CD14-positive monocyte (primary cell): ENCODE data around the gene CD28. TPM values are rescaled to one million over a fixed set of nuclear protein-coding genes. Genes with fewer than 3 reads are reported as not detected.

Source experiments
- DNase-seq, 3 donors: peaks; one replicate each; pipeline ENCODE4 v3.0.0-alpha.2; 2011 to 2022
- H2AFZ ChIP-seq: 2 replicates; pipeline ENCODE4 v1.6.0; 2012; ENCODE audit warnings: mild to moderate bottlenecking, low read depth, low read length, inconsistent platforms; ENCODE audit not compliant: insufficient read depth, poor library complexity, severe bottlenecking
- H3K27ac ChIP-seq, 2 donors: 1 replicate in 1 of 2; 2 replicates in 1 of 2; pipeline ENCODE4 v1.5.1; 2012 to 2013; ENCODE audit warnings: low read length in 2 of 2, control low read depth in 1 of 2, inconsistent platforms in 1 of 2, low read depth in 1 of 2, mild to moderate bottlenecking in 1 of 2
- H3K27me3 ChIP-seq, 2 donors: one replicate each; pipeline versions ENCODE4 v1.6.0 to v1.6.1; 2011 to 2013; ENCODE audit warnings: low read length in 2 of 2; ENCODE audit not compliant: control insufficient read depth in 2 of 2, insufficient read depth in 2 of 2
- H3K36me3 ChIP-seq, 2 donors: replicated peaks in 1 of 2; 1 replicate in 1 of 2; 2 replicates in 1 of 2; pipeline versions ENCODE4 v1.5.1 to v1.6.1; 2012 to 2013; ENCODE audit warnings: low read length in 2 of 2, control low read depth in 1 of 2, inconsistent platforms in 1 of 2, mild to moderate bottlenecking in 1 of 2; ENCODE audit not compliant: insufficient read depth in 2 of 2, control insufficient read depth in 1 of 2
- H3K4me1 ChIP-seq, 2 donors: 1 replicate in 1 of 2; 2 replicates in 1 of 2; pipeline versions ENCODE4 v1.5.1 to v1.6.1; 2012 to 2013; ENCODE audit warnings: low read length in 2 of 2, control low read depth in 1 of 2, inconsistent platforms in 1 of 2, mild to moderate bottlenecking in 1 of 2, moderate library complexity in 1 of 2; ENCODE audit not compliant: insufficient read depth in 2 of 2, control insufficient read depth in 1 of 2
- H3K4me2 ChIP-seq: replicated peaks from 2 replicates; pipeline ENCODE3; 2012; ENCODE audit warnings: low read length, moderate library complexity, mild to moderate bottlenecking; ENCODE audit not compliant: poor library complexity, severe bottlenecking; ENCODE audit errors: extremely low read depth
- H3K4me3 ChIP-seq, 3 experiments: fragments of 200-600 bp in 1 of 3; sonication (generic) in 1 of 3; replicated peaks in 1 of 3; 1 replicate in 2 of 3; 2 replicates in 1 of 3; pipeline ENCODE4 v1.5.1; 2011 to 2013; ENCODE audit warnings: low read length in 3 of 3, mild to moderate bottlenecking in 3 of 3, control low read depth in 2 of 3, low read depth in 2 of 3, inconsistent platforms in 1 of 3, moderate library complexity in 1 of 3
- H3K79me2 ChIP-seq: 2 replicates; pipeline ENCODE4 v1.6.0; 2012; ENCODE audit warnings: mild to moderate bottlenecking, control low read depth, inconsistent platforms, low read length, moderate library complexity; ENCODE audit not compliant: insufficient read depth
- H3K9ac ChIP-seq: 2 replicates; pipeline ENCODE4 v1.6.0; 2017; ENCODE audit warnings: low read length, mild to moderate bottlenecking; ENCODE audit not compliant: insufficient read depth, poor library complexity, severe bottlenecking
- H3K9me3 ChIP-seq, 2 donors: replicated peaks in 1 of 2; 1 replicate in 1 of 2; 2 replicates in 1 of 2; pipeline versions ENCODE4 v1.5.1 to v1.6.1; 2012 to 2013; ENCODE audit warnings: low read length in 2 of 2, control low read depth in 1 of 2; ENCODE audit not compliant: control insufficient read depth in 1 of 2, insufficient read depth in 1 of 2
- H4K20me1 ChIP-seq: 2 replicates; pipeline ENCODE4 v1.6.0; 2012; ENCODE audit warnings: mild to moderate bottlenecking, low read length, control low read depth, moderate library complexity; ENCODE audit not compliant: insufficient read depth
- H3K27ac Mint-ChIP-seq, 7 donors: one replicate each; pipeline ENCODE4 v1.8.0; 2020; ENCODE audit warnings: mild to moderate bottlenecking in 7 of 7, mixed read lengths in 7 of 7, moderate library complexity in 6 of 7, inconsistent platforms in 2 of 7
- H3K27me3 Mint-ChIP-seq, 3 donors: one replicate each; pipeline ENCODE4 v1.8.0; 2021 to 2022; ENCODE audit warnings: low read depth in 3 of 3, mild to moderate bottlenecking in 3 of 3, mixed read lengths in 3 of 3, moderate library complexity in 3 of 3, inconsistent platforms in 1 of 3
- H3K36me3 Mint-ChIP-seq, 2 donors: one replicate each; pipeline ENCODE4 v1.8.0; 2020; ENCODE audit warnings: mixed read lengths in 2 of 2, inconsistent platforms in 1 of 2, mild to moderate bottlenecking in 1 of 2
- H3K4me1 Mint-ChIP-seq: one replicate; pipeline ENCODE4 v1.8.0; 2020; ENCODE audit warnings: mild to moderate bottlenecking, mixed read lengths
- H3K4me3 Mint-ChIP-seq, 2 donors: one replicate each; pipeline ENCODE4 v1.8.0; 2020; ENCODE audit warnings: mild to moderate bottlenecking in 2 of 2, mixed read lengths in 2 of 2, moderate library complexity in 1 of 2
- H3K9me3 Mint-ChIP-seq, 7 donors: one replicate each; pipeline ENCODE4 v1.8.0; 2020 to 2022; ENCODE audit warnings: mixed read lengths in 7 of 7, mild to moderate bottlenecking in 6 of 7, moderate library complexity in 6 of 7, inconsistent platforms in 2 of 7
- whole genome bisulfite sequencing: methylation state at CpG from one replicate; pipeline ENCODE4 v1.1.5; 2013; ENCODE audit warnings: missing lambda C conversion rate; ENCODE audit not compliant: insufficient coverage; 5-methylcytosine and 5-hydroxymethylcytosine counted together
- intact Hi-C, 2 donors: fragments of 100-400 bp; cut with micrococcal nuclease; formaldehyde crosslinking; loops; one replicate each; pipeline versions ENCODE4 v1.15.0 to v1.15.1; 2023
- polyA plus RNA-seq, 3 donors: library from polyadenylated mRNA; depleted of rRNA in 1 of 3; unstranded in 2 of 3; stranded (reverse) in 1 of 3; fragments of 300-500 nt in 2 of 3; fragments of >200 nt in 1 of 3; fragmentation: Illumina TruSeq in 2 of 3; gene quantifications; 1 replicate in 2 of 3; 2 replicates in 1 of 3; pipeline ENCODE4 v1.2.3, GENCODE V29; 2012 to 2021
- TF ChIP-seq, protein P1 (sequence below): fragments of 200-600 bp; IDR thresholded peaks from one replicate; pipeline ENCODE4 v1.8.0; 2022; ENCODE audit warnings: antibody characterized with exemption, mild to moderate bottlenecking

Gene CD28
- polyA plus RNA-seq, 3 donors: 0.09 to 0.21 TPM; not detected in 1

DNA sequence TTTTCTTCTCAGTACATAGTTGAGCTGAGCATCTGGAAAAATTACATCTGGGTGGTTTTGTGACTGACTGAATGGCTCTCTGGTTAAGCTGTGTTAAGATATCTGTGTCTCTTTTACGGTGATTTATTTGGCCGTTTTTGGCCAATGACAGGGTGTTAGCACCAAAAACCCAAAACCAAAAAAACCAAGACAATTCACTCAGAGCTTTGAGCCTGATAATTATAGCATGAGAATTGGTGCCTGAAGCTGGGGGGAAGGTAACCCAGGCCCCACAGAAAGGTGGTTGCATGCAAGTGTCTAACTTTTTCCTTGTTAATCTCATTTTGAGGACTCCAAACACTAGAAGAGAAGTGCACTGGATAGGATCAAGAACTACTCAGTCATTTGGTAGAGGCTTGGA is 4.5 kb downstream of the CD28 start:
- Histone ChIP-seq H3K79me2 (no peaks in the 10 kb centered on the region), H3K36me3 (no peaks in the 10 kb centered on the region), H3K4me2 (no peak overlapping the region), H3K4me1 (peaks cover 0 to 7% of the 10 kb centered on the region in 2 donors), H2AFZ (peak overlapping the region; percentile 23), H3K4me3 (no peak overlapping the region), H3K9ac (no peak overlapping the region), H3K9me3 (no peaks in the 10 kb centered on the region), H3K27ac (no peak overlapping the region), H4K20me1 (no peaks in the 10 kb centered on the region), H3K27me3 (no peaks in the 10 kb centered on the region)
- Mint-ChIP-seq H3K27me3 (peaks cover 0 to 5% (median 2%) of the 10 kb centered on the region in 3 donors), H3K9me3 (peaks cover 0 to 2% (median 0%) of the 10 kb centered on the region in 7 donors), H3K4me3 (no peak overlapping the region), H3K4me1 (peaks cover 8% of the 10 kb centered on the region), H3K27ac (no peak overlapping the region), H3K36me3 (no peaks in the 10 kb centered on the region)
- TF ChIP-seq, protein P1, sequence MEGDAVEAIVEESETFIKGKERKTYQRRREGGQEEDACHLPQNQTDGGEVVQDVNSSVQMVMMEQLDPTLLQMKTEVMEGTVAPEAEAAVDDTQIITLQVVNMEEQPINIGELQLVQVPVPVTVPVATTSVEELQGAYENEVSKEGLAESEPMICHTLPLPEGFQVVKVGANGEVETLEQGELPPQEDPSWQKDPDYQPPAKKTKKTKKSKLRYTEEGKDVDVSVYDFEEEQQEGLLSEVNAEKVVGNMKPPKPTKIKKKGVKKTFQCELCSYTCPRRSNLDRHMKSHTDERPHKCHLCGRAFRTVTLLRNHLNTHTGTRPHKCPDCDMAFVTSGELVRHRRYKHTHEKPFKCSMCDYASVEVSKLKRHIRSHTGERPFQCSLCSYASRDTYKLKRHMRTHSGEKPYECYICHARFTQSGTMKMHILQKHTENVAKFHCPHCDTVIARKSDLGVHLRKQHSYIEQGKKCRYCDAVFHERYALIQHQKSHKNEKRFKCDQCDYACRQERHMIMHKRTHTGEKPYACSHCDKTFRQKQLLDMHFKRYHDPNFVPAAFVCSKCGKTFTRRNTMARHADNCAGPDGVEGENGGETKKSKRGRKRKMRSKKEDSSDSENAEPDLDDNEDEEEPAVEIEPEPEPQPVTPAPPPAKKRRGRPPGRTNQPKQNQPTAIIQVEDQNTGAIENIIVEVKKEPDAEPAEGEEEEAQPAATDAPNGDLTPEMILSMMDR: no peak
- no CpG with 5 or more reads among the region's 2 CpGs for WGBS
- intact Hi-C loops: no loop called here
- DNase-seq: no peak

DNA sequence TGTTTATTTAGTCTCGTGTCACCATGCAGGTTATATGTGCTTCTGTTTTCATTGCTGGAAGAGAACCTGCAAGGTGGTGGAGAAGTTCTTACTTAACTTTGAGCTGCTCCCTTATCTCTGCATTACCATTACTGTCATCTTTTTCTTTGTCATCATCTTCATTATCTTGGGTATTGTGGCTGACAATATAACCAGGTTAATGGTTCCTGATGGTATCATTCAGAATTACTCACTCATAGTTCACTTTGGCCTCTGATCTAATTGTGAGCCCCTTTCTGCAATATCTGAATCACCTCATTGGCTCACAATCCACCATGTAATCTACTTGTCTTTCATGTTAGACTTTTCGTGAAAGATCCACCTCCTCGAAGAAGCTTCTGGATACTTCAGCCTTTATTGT is 5.0 kb downstream of the CD28 start:
- intact Hi-C loops: no loop called here
- H3K36me3 Mint-ChIP-seq: no peaks in the 10 kb centered on the region
- no peak overlapping the region for H3K27ac ChIP-seq

More for the DNA sequence above, 5.0 kb downstream of the CD28 start:
- H3K4me1 ChIP-seq: peaks cover 0 to 2% of the 10 kb centered on the region in 2 donors
- H3K36me3 ChIP-seq: no peaks in the 10 kb centered on the region
- H3K79me2 ChIP-seq: no peaks in the 10 kb centered on the region
- no CpG with 5 or more reads among the region's 3 CpGs for WGBS
- Mint-ChIP-seq H3K9me3 (peaks cover 0 to 2% (median 0%) of the 10 kb centered on the region in 7 donors), H3K27me3 (peaks cover 0 to 5% (median 2%) of the 10 kb centered on the region in 3 donors), H3K4me1 (peaks cover 3% of the 10 kb centered on the region), H3K4me3 (no peak overlapping the region), H3K27ac (no peak overlapping the region)
- H3K4me3 ChIP-seq: no peak overlapping the region
- TF ChIP-seq, protein P1: no peak
- no peak overlapping the region for H3K9ac ChIP-seq
- H2AFZ ChIP-seq: peak overlapping the region; percentile 23
- DNase-seq: no peak
- no peaks in the 10 kb centered on the region for H4K20me1 ChIP-seq
- no peaks in the 10 kb centered on the region for H3K9me3 ChIP-seq
- no peaks in the 10 kb centered on the region for H3K27me3 ChIP-seq
- H3K4me2 ChIP-seq: no peak overlapping the region
